ENCODE measurements around the gene COL6A1.

The COL6A1 gene

DNA sequence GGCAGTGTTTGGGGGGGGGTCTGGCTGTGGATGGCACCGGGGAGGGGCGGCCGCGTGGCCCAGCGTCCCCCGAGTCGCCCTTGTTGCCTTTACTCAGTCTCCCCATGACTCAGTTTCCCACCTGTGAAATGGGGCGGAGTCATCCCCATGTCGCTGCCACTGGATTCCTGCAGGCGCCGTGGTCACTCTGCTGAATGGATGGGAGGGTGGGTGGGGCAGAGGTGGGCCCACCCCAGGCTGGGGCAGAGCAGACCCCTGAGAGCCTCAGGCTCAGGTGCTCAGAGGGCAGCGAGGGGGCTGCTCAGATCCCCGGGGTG is 2.0 kb downstream of the COL6A1 start:
- no peak for DNase-seq (ENCODE audit: low spot score)

DNA sequence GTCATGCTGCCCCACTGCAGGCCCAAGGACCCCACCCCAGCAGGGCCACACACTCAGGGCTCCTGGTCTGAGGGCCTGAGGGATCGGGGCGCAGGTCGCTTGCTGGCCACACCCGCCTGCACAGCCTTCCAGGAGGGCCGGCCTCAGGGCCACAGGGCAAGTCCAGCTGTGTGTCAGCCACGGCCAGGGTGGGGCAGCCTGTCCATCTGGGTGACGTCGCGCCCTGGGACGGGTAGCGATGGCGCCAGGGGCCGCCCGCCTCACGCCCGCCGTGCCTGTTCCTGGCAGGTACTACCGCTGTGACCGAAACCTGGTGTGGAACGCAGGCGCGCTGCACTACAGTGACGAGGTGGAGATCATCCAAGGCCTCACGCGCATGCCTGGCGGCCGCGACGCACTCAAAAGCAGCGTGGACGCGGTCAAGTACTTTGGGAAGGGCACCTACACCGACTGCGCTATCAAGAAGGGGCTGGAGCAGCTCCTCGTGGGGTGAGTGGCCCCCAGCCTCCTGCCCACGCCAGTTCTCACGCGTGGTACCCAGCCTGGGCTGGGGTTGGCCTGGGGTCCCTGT is 2.5 kb downstream of the COL6A1 start:
- DNase-seq (ENCODE audit: low spot score) = peak; percentile 18

GRCh38 chr21:45984584-45985095 is 3.1 kb downstream of the COL6A1 start:
- DNase-seq (ENCODE audit: low spot score) = no peak

DNA sequence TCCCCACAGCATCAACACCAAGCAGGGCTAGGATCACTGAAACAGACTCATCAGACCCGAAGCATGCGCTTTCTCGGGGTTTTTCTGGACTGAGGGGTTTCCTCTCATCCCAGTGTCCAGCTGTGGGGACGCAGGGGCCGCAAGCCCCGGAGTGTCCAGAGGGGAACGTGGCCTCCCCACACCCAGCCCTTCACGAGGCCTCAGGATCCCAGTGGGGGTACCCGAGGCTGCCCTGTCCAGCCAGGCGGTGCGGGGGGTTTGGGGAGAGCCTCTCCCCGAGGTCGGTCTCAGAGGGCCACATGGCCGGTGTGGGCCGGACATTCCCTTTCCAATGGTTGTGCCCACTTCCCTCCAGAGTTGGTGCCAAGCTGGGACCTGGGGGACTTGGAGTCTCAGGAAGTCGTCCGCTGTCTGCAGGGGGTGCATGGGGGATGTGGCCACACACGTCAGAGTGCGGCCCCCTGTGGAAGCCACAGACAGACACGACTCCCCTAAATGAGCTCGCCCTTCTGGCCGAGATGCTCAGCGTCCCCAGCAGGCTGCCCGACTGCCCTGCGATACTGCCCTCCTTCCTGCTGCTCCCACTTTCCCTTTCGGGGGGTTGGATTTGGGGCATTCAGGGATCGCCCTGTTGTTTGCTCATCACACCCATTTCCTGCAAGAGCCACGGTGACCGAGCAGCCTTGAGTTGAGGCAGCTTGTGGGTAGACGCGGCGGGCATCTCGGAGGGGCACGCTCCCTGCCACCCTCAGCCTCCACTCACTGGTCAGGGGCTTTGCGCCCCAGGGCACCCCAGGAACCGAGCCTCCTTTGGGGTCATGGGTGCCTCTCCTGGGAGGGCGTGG is 4.1 kb downstream of the COL6A1 start:
- DNase-seq (ENCODE audit: low spot score) = no peak

- DNase-seq (ENCODE audit: low spot score) = no peak
Measured at GRCh38 chr21:45986316-45987051, 4.9 kb downstream of the COL6A1 start.

- no peak for DNase-seq (ENCODE audit: low spot score)
Measured at GRCh38 chr21:45987121-45987711, 5.6 kb downstream of the COL6A1 start.

DNA sequence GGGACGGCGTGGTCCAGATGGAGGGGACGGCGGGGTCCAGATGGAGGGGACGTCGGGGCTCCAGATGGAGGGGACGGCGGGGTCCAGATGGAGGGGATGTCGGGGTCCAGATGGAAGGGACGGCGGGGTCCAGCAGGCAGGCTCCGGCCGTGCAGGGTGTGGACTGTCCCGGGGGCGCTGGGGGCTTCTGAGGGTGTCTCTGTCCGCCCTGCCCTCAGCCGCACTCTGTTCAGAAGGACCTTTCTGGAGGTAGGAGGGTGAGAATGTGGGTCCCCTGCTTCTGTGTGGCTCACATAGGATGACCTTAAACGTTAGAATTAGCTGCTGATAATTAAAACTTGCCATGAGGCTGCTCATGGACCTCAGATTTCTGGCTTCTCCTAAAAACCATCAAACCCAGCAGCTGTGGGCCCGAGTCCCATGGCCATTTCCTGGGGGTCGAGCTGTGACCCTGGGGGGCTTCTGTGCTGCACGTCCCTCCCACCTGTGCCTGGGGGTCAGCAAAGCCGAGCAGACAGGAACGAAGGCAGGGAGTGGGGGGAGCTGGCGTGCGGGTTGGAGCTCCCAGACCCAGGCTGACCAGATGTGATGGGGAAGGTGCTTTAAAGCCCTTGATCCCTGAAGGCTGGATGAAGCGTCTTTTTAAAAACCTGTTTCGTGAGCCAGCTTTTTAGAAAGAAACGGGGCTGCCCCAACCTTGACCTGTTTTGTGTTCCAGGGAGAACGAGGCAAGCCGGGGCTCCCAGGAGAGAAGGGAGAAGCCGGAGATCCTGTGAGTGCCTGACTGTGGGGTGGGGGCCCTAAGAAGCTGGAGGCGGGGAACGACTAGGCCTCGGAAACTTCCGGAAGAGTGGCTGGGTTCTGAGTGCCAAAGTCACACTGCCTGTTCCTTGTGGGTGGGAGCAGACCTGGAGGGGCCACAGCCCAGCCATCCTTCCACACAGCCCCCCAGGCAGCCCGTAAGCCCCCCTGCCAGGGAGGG is 7.1 kb downstream of the COL6A1 start:
- DNase-seq (ENCODE audit: low spot score) = no peak

GRCh38 chr21:45989355-45990048 is 7.9 kb downstream of the COL6A1 start:
- DNase-seq (ENCODE audit: low spot score) = no peak

- no peak for DNase-seq (ENCODE audit: low spot score)
Measured at GRCh38 chr21:45990049-45990711, 8.6 kb downstream of the COL6A1 start.

DNA sequence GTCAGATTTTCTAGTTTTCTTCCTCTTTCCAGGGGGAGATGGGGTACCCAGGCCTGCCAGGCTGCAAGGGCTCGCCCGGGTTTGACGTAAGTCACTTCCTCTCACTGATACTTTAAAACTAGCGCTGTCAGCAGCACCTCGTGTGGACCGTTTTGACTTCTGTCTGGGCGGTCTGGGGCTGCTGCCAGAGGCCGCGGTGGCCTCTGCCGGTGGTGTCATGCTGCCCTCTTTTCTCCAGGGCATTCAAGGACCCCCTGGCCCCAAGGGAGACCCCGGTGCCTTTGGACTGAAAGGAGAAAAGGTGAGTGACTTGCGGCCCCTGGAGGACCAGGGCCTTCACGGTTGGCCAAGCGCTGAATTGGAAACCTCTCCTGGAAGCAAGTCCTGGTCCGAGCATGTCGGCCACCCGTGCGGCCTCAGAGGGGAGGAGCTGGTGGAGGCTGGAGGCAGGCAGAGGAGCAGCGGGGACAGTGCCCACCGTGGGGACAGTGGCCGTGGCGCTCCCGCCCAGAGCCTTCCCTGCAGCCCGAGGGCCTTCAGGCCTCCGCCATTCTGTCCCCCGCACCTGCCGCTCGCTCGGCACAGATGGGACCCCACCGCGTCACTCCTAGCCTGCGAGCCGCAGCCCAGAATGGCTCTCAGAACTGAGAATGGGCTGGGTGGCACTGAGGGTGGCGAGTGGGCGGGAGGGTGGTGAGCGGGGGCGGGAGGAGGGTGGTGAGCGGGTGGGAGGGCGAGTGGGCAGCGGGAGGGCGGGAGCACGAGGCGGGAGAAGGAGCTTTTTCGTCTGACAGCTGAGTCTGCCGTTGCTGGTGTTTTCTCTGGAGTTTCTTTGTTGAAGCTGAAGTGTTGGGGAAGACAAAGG is 9.4 kb downstream of the COL6A1 start:
- no peak for DNase-seq (ENCODE audit: low spot score)

DNA sequence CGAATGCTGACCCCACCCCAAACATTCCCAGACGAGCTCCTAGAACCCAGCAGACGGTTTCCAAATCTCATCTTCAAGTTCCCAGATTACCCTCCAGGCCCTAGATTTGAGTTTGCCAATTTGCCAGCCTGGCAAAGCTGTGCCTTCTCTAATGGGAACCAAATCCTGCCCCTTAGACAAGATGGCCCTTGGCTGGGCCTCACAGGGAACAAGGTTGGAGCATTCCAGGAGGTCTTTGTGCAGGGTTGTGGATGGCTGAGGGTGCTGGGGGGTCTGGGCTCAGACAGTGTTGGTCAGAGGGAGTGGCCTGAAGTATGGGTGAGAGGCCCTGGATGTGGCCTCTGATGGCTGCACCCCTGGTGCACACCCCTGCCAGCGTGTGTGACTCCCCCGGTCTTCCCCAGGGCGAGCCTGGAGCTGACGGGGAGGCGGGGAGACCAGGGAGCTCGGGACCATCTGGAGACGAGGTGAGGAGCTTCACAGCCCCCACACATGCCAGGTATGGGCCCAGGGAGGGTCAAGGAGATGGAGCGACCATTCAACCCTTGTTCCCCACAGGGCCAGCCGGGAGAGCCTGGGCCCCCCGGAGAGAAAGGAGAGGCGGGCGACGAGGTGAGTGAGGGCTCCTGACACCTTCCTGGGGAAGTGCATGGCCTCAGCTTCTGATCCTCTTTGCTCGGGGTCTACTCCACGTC is 10.2 kb downstream of the COL6A1 start:
- DNase-seq (ENCODE audit: low spot score) = peak; percentile 13

DNA sequence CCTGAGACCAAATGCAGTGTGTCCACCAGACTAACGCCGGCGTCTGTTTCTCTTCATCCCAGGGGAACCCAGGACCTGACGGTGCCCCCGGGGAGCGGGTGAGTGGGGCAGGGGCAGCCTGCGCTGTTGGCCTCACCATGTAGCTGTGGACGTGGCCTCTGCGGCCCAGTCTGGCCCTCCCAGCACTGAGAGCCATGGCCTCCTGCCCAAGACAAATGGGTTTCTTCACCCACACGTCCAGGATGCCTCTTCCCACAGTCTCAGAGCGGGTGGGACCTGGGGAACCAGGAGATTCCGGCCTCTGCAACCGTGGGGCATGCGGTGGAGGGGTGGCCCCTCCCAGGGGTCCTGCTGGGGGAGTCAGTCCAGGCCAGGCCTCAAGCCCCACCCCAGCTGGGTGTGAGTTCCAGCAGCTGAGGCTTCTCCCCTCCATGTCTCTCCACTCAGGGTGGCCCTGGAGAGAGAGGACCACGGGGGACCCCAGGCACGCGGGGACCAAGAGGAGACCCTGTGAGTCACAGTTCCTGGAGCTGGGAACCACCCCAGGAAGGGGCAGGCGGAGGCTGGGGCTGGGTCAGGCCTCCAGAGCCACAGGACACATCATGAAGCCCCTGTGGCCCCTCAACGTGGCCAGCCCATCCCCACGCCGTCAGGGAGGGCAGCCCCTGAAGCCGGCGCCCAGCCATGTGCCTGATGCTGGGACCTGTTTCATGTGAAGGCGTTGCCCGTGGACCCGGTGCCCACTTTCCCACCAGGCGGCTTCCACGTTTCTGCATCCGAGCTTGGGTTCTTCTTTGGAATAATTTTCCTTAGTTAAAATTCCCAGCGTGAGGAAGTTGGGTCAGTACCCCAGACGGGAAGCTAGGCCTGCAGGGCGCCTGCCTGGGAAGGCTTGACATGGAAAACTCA is 11.0 kb downstream of the COL6A1 start:
- DNase-seq (ENCODE audit: low spot score) = peak; percentile 16

GRCh38 chr21:45993210-45994085 is 11.9 kb downstream of the COL6A1 start:
- peak; percentile 13 for DNase-seq (ENCODE audit: low spot score)

DNA sequence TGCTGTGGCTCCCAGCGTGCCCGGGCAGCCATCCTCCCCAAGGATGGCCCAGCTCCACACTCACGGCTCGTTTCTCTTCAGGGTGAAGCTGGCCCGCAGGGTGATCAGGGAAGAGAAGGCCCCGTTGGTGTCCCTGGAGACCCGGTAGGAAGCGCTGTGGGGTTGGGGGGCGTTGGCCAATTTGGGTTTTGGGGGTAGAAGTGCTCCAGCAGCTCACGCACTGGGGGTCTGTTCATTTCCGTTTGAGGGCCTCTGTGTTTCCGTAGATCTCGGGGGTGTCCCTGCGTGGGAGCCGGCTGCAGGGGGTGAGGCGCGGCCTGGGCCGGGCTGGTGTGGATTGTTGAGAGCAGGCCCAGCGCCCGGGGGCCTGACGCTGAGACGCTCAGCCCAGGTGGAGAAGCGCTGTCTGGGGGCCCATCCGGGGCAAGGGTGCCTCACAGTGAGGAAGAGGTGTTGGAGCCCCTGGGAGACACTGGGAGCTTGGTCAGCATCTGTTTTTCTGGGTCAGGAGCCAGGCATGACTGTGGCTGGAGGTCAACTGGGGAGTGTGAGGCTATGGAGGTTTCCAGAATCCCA is 12.6 kb downstream of the COL6A1 start:
- DNase-seq (ENCODE audit: low spot score) = peak; percentile 18

DNA sequence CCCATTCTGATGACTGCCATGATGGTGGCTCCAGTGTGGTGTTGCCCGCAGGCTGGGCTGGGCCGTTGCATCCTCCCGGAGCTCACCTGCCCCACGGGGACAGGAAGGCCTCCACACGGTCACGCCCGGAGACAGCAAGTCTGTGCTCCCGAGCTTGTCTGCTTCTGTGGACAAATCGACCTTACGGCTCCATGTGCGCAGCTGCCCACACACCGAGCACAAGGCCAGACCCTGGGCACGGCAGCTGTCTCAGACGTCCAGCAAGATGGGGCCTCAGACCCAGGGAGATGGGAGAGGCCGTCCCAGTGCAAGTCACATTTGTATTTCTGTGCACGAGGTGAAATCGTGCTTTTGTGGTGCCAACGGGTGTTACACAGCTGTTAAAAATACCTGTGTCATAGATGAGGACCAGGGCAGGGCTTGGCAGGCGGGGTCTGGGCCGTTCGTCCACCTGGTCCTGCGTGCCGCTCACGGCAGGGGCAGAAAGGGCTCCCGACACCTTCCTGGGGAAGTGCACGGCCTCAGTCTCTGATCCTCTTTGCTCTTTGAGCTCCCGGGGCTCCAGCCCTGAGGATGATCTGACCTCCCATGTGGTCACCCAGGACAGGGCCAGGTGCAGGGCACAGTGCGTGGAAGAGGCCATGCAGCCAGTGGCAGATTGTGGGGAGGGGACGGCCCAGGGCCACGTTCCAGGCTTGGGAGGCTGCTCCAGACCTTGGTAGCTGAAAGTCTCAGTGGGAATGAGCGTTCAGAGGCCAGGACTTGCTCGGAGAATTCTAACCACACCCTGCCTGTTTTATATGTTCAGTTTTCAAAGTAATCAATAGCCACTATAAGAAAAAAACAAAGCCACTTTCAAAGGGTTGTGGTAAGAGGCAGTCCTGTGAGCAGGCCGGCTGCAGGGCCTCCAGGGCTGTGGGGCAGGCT is 13.5 kb downstream of the COL6A1 start:
- DNase-seq (ENCODE audit: low spot score) = peak; percentile 26
